Natural killer cell (primary cell): ENCODE data around the gene ZPR1. TPM values are rescaled to one million over a fixed set of nuclear protein-coding genes. Genes with fewer than 3 reads are reported as not detected.
"Not testable (repeated sequence)": the region's sequence is repeated elsewhere in the genome, so short reads cannot be mapped to it uniquely, and the experiment has no call there.

ENCODE experiments used
- ATAC-seq, 3 donors: fragments of 150-1000 bp in 2 of 3; fragments of 200-7000 bp in 1 of 3; cut with Tn5 transposase; 1 replicate in 1 of 3; 2 replicates in 2 of 3; pipeline ENCODE4 v1.10.0; 2021; ENCODE audit warnings: mild to moderate bottlenecking in 2 of 3, moderate library complexity in 2 of 3
- DNase-seq, 2 donors: peaks; one replicate each; pipeline versions ENCODE4 v3.0.0 to v3.0.0-alpha.2; 2013 to 2021; ENCODE audit warnings: mixed read lengths in 1 of 2
- H3K27ac ChIP-seq: one replicate; pipeline ENCODE4 v1.5.1; 2013; ENCODE audit warnings: mild to moderate bottlenecking, low read length
- H3K27me3 ChIP-seq: one replicate; pipeline ENCODE4 v1.6.1; 2013; ENCODE audit warnings: low read length; ENCODE audit not compliant: control insufficient read depth, insufficient read depth
- H3K36me3 ChIP-seq: one replicate; pipeline ENCODE4 v1.6.1; 2013; ENCODE audit warnings: low read length; ENCODE audit not compliant: control insufficient read depth, insufficient read depth
- H3K4me1 ChIP-seq: one replicate; pipeline ENCODE4 v1.6.1; 2013; ENCODE audit warnings: low read length; ENCODE audit not compliant: control insufficient read depth, insufficient read depth
- H3K4me3 ChIP-seq: one replicate; pipeline ENCODE4 v1.5.1; 2013; ENCODE audit warnings: low read length
- H3K9me3 ChIP-seq: one replicate; pipeline ENCODE4 v1.6.1; 2013; ENCODE audit warnings: low read length; ENCODE audit not compliant: control insufficient read depth, insufficient read depth
- H3K27ac Mint-ChIP-seq, 2 donors: one replicate each; pipeline ENCODE4 v1.8.0; 2022; ENCODE audit warnings: mild to moderate bottlenecking in 2 of 2, mixed read lengths in 2 of 2, moderate library complexity in 1 of 2
- H3K27me3 Mint-ChIP-seq, 2 donors: one replicate each; pipeline ENCODE4 v1.8.0; 2022; ENCODE audit warnings: low read depth in 2 of 2, mixed read lengths in 2 of 2
- H3K36me3 Mint-ChIP-seq: one replicate; pipeline ENCODE4 v1.8.0; 2022; ENCODE audit warnings: mixed read lengths
- H3K4me1 Mint-ChIP-seq, 2 donors: one replicate each; pipeline ENCODE4 v1.8.0; 2022; ENCODE audit warnings: mixed read lengths in 2 of 2
- H3K4me3 Mint-ChIP-seq: one replicate; pipeline ENCODE4 v1.8.0; 2022; ENCODE audit warnings: mild to moderate bottlenecking, moderate library complexity, mixed read lengths
- H3K9me3 Mint-ChIP-seq, 2 donors: one replicate each; pipeline ENCODE4 v1.8.0; 2022; ENCODE audit warnings: mixed read lengths in 2 of 2
- WGBS: methylation state at CpG from one replicate; pipeline ENCODE4 v1.1.7; 2013; ENCODE audit warnings: missing lambda C conversion rate; ENCODE audit not compliant: insufficient coverage; 5-methylcytosine and 5-hydroxymethylcytosine counted together
- intact Hi-C: fragments of 100-400 bp; cut with micrococcal nuclease; formaldehyde crosslinking; loops from one replicate; pipeline ENCODE4 v1.14.2; 2022
- total RNA-seq, 4 donors: library from RNA; stranded (reverse); fragments of 120-200 nt in 1 of 4; gene quantifications; one replicate each; pipeline versions ENCODE4 v1.2.3 to v1.2.4, GENCODE V29; 2013 to 2022
- TF ChIP-seq, protein P1 (sequence below): fragments of 200-600 bp; IDR thresholded peaks from one replicate; pipeline ENCODE4 v1.8.0; 2022; ENCODE audit warnings: antibody characterized with exemption

Gene ZPR1
- total RNA-seq, 3 donors from 2014 or later (not counting 1 experiment from before 2014, with no cell fraction given): 92.0 to 107 (median 92.6) TPM

DNA sequence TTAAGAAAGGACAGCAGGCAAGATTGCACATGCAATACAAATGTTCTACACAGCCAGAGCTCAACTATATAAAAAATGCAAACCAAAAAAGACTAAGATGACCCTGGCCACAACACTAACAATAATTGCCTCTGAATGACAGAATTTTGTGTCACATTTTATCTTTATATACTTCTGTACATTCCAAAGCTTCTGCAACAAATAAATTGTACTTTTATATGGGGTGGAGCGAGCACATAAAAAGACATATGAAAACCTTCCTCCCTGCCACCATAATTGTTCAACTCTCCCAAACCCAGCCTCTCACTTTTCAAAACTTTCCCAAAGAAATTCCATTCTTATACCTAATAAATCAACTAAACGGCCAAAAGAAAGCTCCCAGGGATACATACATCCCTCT, 25.7 kb downstream of the ZPR1 start:
- no peak for ATAC-seq
- 100% methylated on average over 2 of the region's 2 CpGs for WGBS

DNA sequence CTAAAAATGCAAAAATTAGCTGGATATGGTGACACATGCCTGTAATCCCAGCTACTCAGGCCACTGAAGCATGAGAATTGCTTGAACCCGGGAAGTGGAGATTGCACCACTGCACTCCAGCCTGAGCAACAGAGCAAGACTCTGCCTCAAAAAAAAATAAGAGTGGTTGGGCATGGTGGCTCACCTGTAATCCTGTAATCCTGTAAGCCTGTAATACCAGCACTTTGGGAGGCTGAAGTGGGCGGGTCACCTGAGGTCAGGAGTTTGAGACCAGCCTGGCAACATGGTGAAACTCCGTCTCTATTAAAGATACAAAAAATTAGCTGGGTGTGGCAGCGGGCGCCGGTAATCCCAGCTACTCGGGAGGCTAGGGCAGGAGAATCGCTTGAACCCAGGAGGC, 31.8 kb downstream of the ZPR1 start:
- H3K27me3 ChIP-seq, H3K27me3 Mint-ChIP-seq, DNase-seq, H3K27ac ChIP-seq, H3K4me3 Mint-ChIP-seq, H3K9me3 Mint-ChIP-seq, H3K4me1 ChIP-seq, ATAC-seq, H3K4me3 ChIP-seq, H3K4me1 Mint-ChIP-seq, H3K27ac Mint-ChIP-seq, intact Hi-C loops, H3K9me3 ChIP-seq: not testable (repeated sequence)
- peaks cover 71% of the 10 kb centered on the region for H3K36me3 ChIP-seq
- peaks cover 14% of the 10 kb centered on the region for H3K36me3 Mint-ChIP-seq
- WGBS: 98% methylated on average over 8 of the region's 8 CpGs

More for the DNA sequence above, 25.7 kb downstream of the ZPR1 start:
- Histone ChIP-seq H3K4me3 (no peak overlapping the region), H3K27me3 (no peaks in the 10 kb centered on the region), H3K4me1 (no peaks in the 10 kb centered on the region), H3K36me3 (peaks cover 76% of the 10 kb centered on the region), H3K9me3 (no peaks in the 10 kb centered on the region), H3K27ac (no peak overlapping the region)
- TF ChIP-seq, protein P1, sequence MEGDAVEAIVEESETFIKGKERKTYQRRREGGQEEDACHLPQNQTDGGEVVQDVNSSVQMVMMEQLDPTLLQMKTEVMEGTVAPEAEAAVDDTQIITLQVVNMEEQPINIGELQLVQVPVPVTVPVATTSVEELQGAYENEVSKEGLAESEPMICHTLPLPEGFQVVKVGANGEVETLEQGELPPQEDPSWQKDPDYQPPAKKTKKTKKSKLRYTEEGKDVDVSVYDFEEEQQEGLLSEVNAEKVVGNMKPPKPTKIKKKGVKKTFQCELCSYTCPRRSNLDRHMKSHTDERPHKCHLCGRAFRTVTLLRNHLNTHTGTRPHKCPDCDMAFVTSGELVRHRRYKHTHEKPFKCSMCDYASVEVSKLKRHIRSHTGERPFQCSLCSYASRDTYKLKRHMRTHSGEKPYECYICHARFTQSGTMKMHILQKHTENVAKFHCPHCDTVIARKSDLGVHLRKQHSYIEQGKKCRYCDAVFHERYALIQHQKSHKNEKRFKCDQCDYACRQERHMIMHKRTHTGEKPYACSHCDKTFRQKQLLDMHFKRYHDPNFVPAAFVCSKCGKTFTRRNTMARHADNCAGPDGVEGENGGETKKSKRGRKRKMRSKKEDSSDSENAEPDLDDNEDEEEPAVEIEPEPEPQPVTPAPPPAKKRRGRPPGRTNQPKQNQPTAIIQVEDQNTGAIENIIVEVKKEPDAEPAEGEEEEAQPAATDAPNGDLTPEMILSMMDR: no peak
- DNase-seq: no peak
- Mint-ChIP-seq H3K9me3 (no peaks in the 10 kb centered on the region), H3K27ac (no peak overlapping the region), H3K36me3 (peaks cover 16% of the 10 kb centered on the region), H3K27me3 (no peaks in the 10 kb centered on the region), H3K4me3 (no peak overlapping the region), H3K4me1 (peaks cover 13 to 25% of the 10 kb centered on the region in 2 donors)
- intact Hi-C loops: no loop called here

DNA sequence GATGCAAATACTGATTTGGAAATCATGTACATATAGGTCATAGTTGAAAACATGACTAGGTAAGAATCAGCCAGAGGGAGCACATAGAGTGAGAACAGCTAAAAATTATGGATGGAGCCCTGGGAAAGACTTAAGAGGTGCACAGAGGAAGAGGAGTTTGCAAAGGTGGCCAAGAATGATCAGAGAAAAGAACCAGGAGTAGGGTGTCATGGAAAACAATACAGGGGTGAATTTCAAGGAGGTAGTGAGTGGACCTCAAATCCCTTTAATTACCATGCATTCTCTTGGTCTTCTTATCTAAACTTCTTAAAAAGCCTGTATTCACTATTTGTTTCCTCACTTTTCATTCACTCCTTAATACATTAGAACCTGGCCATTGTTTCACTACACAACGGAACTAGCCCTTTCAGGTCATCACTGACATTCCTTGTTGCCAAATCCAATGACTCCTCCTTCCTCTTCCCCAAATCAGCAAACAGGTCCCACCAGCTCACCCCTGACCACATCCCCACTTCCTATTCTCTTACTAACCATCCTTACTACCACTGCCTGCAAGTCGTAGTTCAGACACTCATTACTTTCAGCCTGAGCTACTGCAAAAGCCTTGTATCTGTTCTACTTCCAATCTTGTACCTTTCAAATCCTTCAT, 37.6 kb downstream of the ZPR1 start:
- H3K27ac ChIP-seq: no peak overlapping the region
- no peak for ATAC-seq
- 87% methylated on average over 2 of the region's 2 CpGs for WGBS

DNA sequence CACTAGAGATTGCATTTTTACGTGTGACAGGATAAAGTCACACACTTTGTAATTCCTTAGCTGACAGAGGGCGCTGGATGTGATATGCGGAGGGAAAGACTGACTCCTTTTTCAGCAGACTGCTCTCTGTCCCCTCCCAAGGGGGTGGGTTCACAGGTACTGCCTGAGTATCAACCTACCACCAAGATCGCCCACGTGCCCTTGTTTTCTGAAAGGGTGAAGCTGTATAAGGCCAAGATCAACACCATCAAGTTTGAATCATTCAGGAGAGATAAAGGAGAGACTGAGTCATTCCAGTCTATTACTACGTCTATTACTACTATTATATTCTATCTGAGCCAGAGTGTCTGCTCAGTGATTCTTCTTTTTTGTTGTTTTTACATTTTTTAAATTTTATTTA, 45.7 kb downstream of the ZPR1 start:
- Histone ChIP-seq H3K36me3 (peaks cover 11% of the 10 kb centered on the region), H3K4me3 (no peak overlapping the region), H3K4me1 (no peaks in the 10 kb centered on the region), H3K27me3 (no peaks in the 10 kb centered on the region), H3K27ac (no peak overlapping the region), H3K9me3 (no peaks in the 10 kb centered on the region)
- DNase-seq (no peak), ATAC-seq (no peak)
- Mint-ChIP-seq H3K36me3 (no peaks in the 10 kb centered on the region), H3K4me1 (peaks cover 0 to 5% of the 10 kb centered on the region in 2 donors), H3K27me3 (no peaks in the 10 kb centered on the region), H3K27ac (no peak overlapping the region), H3K4me3 (no peak overlapping the region), H3K9me3 (no peaks in the 10 kb centered on the region)
- WGBS: 96% methylated on average over 3 of the region's 6 CpGs
- intact Hi-C loops: no loop called here
- TF ChIP-seq, protein P1: no peak

More for the DNA sequence above, 37.6 kb downstream of the ZPR1 start:
- no peak for DNase-seq
- H3K9me3 Mint-ChIP-seq: no peaks in the 10 kb centered on the region
- H3K4me3 Mint-ChIP-seq: no peak overlapping the region
- TF ChIP-seq, protein P1: no peak
- peaks cover 5% of the 10 kb centered on the region for H3K36me3 Mint-ChIP-seq
- peaks cover 0 to 5% of the 10 kb centered on the region in 2 donors for H3K4me1 Mint-ChIP-seq
- no peaks in the 10 kb centered on the region for H3K9me3 ChIP-seq
- H3K27ac Mint-ChIP-seq: no peak overlapping the region
- no peaks in the 10 kb centered on the region for H3K4me1 ChIP-seq
- no peak overlapping the region for H3K4me3 ChIP-seq
- peaks cover 70% of the 10 kb centered on the region for H3K36me3 ChIP-seq
- no peaks in the 10 kb centered on the region for H3K27me3 ChIP-seq
- H3K27me3 Mint-ChIP-seq: no peaks in the 10 kb centered on the region
- intact Hi-C loops: no loop called here
